K562 (cell line): ENCODE data around the gene TRMT112.

Experiments
- ARID2 ChIP-seq: fragments of 450-650 bp; IDR thresholded peaks from 2 replicates; pipeline ENCODE4 v1.6.1; 2017; ENCODE audit warnings: antibody characterized with exemption, mild to moderate bottlenecking
- CREM ChIP-seq: IDR thresholded peaks from 2 replicates; pipeline ENCODE4 v1.6.1; 2014; ENCODE audit warnings: antibody characterized with exemption, low read depth
- CTCF ChIP-seq, 3 experiments: IDR thresholded peaks in 2 of 3; conservative IDR thresholded peaks in 1 of 3; 2 replicates each; pipeline ENCODE4 v1.5.1; 2011 to 2012; ENCODE audit warnings: low read length in 3 of 3, mild to moderate bottlenecking in 3 of 3, control low read depth in 2 of 3, improper control_type of control experiment in 1 of 3, inconsistent platforms in 1 of 3, low read depth in 1 of 3, mixed read lengths in 1 of 3, moderate library complexity in 1 of 3; ENCODE audit not compliant: insufficient read depth in 2 of 3
- EZH2 ChIP-seq: IDR thresholded peaks from 2 replicates; pipeline ENCODE4 v1.6.1; 2012; ENCODE audit warnings: low read depth, mild to moderate bottlenecking, inconsistent platforms, low read length, borderline replicate concordance
- FOXA3 ChIP-seq, 2 experiments: fragments of 450-650 bp in 1 of 2; sonication (generic) in 1 of 2; formaldehyde crosslinking; IDR thresholded peaks in 1 of 2; conservative IDR thresholded peaks in 1 of 2; 2 replicates each; pipeline versions ENCODE4 v1.4.0 to v1.8.0; 2020 to 2022; ENCODE audit warnings: mild to moderate bottlenecking in 2 of 2, missing genetic modification reagents in 1 of 2
- FOXK1 ChIP-seq: sonication (generic); formaldehyde crosslinking; IDR thresholded peaks from 2 replicates; pipeline ENCODE4 v1.8.0; 2022; ENCODE audit warnings: missing genetic modification reagents, mild to moderate bottlenecking, borderline replicate concordance
- KDM1A ChIP-seq, 2 experiments: fragments of 450-650 bp; IDR thresholded peaks; 2 replicates each; pipeline ENCODE4 v1.6.1; 2016; ENCODE audit warnings: mild to moderate bottlenecking in 2 of 2
- MTF1 ChIP-seq: fragments of 250-450 bp; sonication (Bioruptor Pico); IDR thresholded peaks from 2 replicates; pipeline ENCODE4 v1.9.0; 2021; ENCODE audit warnings: moderate library complexity, mild to moderate bottlenecking, inconsistent platforms, borderline replicate concordance
- NFRKB ChIP-seq: fragments of 450-650 bp; IDR thresholded peaks from 2 replicates; pipeline ENCODE4 v1.6.1; 2016; ENCODE audit warnings: low read depth
- POLR2A ChIP-seq: fragments of 450-650 bp; conservative IDR thresholded peaks from 2 replicates; pipeline ENCODE4 v1.6.1; 2016
- RCOR1 ChIP-seq, 2 experiments: IDR thresholded peaks; 2 replicates each; pipeline ENCODE4 v1.6.1; 2012; ENCODE audit warnings: low read depth in 2 of 2, low read length in 2 of 2, borderline replicate concordance in 1 of 2, improper control_type of control experiment in 1 of 2
- ZFX ChIP-seq: sonication (generic); formaldehyde crosslinking; IDR thresholded peaks from 2 replicates; pipeline ENCODE4 v1.8.0; 2022; ENCODE audit warnings: mild to moderate bottlenecking, missing genetic modification reagents, moderate library complexity
- ZNF143 ChIP-seq: sonication (generic); formaldehyde crosslinking; IDR thresholded peaks from 2 replicates; pipeline ENCODE4 v1.9.0; 2022; ENCODE audit warnings: mild to moderate bottlenecking, missing genetic modification reagents
- TF ChIP-seq, protein P1 (sequence below): fragments of 450-650 bp; IDR thresholded peaks from 2 replicates; pipeline ENCODE4 v1.6.1; 2016

- TF ChIP-seq EZH2 (no peak), KDM1A (IDR thresholded peaks at IDR 0.05) (no peak), CREM (no peak), NFRKB (no peak), ZFX (CRISPR knock-in tag) (no peak), POLR2A (no peak), RCOR1 (IDR thresholded peaks at IDR 0.05; ENCODE audit: borderline replicate concordance in 1 of 2, low read depth in 2 of 2, low read length in 2 of 2) (no peak), FOXK1 (CRISPR knock-in tag) (no peak), FOXA3 (CRISPR knock-in tag; conservative IDR thresholded peaks at IDR 0.05 in 1 of 2, IDR thresholded peaks at IDR 0.05 in 1 of 2) (no peak), CTCF (IDR thresholded peaks at IDR 0.05 in 2 of 3, conservative IDR thresholded peaks at IDR 0.05 in 1 of 3; ENCODE audit: insufficient read depth in 2 of 3, low read depth in 1 of 3, low read length in 3 of 3) (no peak), ZNF143 (CRISPR knock-in tag) (no peak), ARID2 (no peak), MTF1 (CRISPR knock-in tag) (no peak)
- TF ChIP-seq, protein P1, sequence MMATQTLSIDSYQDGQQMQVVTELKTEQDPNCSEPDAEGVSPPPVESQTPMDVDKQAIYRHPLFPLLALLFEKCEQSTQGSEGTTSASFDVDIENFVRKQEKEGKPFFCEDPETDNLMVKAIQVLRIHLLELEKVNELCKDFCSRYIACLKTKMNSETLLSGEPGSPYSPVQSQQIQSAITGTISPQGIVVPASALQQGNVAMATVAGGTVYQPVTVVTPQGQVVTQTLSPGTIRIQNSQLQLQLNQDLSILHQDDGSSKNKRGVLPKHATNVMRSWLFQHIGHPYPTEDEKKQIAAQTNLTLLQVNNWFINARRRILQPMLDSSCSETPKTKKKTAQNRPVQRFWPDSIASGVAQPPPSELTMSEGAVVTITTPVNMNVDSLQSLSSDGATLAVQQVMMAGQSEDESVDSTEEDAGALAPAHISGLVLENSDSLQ, result no peak
Measured at GRCh38 chr11:64292460-64293254, 24.7 kb downstream of the TRMT112 start.
